ACC112 (cell line): ENCODE measurements around the gene RNF144A.

Experiments used
- H2AFZ ChIP-seq: fragments of 200-600 bp; sonication (generic); one replicate; pipeline ENCODE4 v1.6.0; 2017; ENCODE audit warnings: antibody characterized with exemption, low read length; ENCODE audit not compliant: unreplicated experiment
- H3K27ac ChIP-seq: fragments of 200-600 bp; sonication (generic); 2 replicates; pipeline ENCODE4 v1.5.1; 2014; ENCODE audit warnings: low read depth, mild to moderate bottlenecking, antibody characterized with exemption, low read length, moderate library complexity
- H3K27me3 ChIP-seq: fragments of 200-600 bp; sonication (generic); 2 replicates; pipeline ENCODE4 v1.6.1; 2014; ENCODE audit warnings: mild to moderate bottlenecking, antibody characterized with exemption, low read length, moderate library complexity, mixed read lengths; ENCODE audit not compliant: insufficient read depth
- H3K36me3 ChIP-seq: fragments of 200-600 bp; sonication (generic); 2 replicates; pipeline ENCODE4 v1.6.1; 2016; ENCODE audit warnings: mild to moderate bottlenecking, antibody characterized with exemption, low read length, moderate library complexity, mixed read lengths; ENCODE audit not compliant: insufficient read depth
- H3K4me1 ChIP-seq: fragments of 200-600 bp; sonication (generic); one replicate; pipeline ENCODE4 v1.6.1; 2016; ENCODE audit warnings: low read length, mixed read lengths; ENCODE audit not compliant: insufficient read depth, unreplicated experiment, control insufficient read depth
- H3K4me3 ChIP-seq: fragments of 200-600 bp; sonication (generic); 2 replicates; pipeline ENCODE4 v1.5.1; 2014; ENCODE audit warnings: mild to moderate bottlenecking, low read depth, low read length
- H3K79me2 ChIP-seq: fragments of 200-600 bp; sonication (generic); one replicate; pipeline ENCODE4 v1.6.0; 2016; ENCODE audit warnings: low read length; ENCODE audit not compliant: control insufficient read depth, unreplicated experiment, insufficient read depth

RNF144A gene

DNA sequence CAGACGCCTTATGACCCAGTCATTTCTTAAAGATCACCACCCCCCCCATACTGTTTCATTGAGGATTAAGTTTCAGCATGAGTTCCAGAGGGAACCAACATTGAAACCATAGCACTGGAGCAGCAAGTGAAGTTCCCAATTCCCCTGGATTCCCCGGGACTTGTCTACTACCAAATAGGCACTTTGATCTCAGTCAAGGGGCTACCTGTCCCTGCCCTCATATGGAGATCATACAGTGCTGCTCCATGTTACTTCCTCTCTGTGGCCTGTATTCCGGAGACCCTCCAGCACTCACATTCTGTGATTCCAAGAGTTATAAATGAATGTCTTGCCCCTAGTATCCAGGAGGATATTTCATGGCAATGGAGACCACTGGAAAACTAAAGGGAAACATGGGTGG is 42.5 kb downstream of the RNF144A start:
- no peaks in the 10 kb centered on the region for H3K79me2 ChIP-seq
- H3K4me1 ChIP-seq = peaks cover 10% of the 10 kb centered on the region
- no peak overlapping the region for H3K4me3 ChIP-seq
- no peak overlapping the region for H3K27ac ChIP-seq
- H3K27me3 ChIP-seq = no peaks in the 10 kb centered on the region
- no peaks in the 10 kb centered on the region for H3K36me3 ChIP-seq
- H2AFZ ChIP-seq = no peak overlapping the region

- Histone ChIP-seq H3K27me3 (no peaks in the 10 kb centered on the region), H3K79me2 (no peaks in the 10 kb centered on the region), H3K4me3 (no peak overlapping the region), H3K36me3 (no peaks in the 10 kb centered on the region), H3K27ac (no peak overlapping the region), H2AFZ (no peak overlapping the region), H3K4me1 (peaks cover 6% of the 10 kb centered on the region)
Observed at GRCh38 chr2:6960659-6961058, 43.4 kb downstream of the RNF144A start.

GRCh38 chr2:6963727-6964126 is 46.5 kb downstream of the RNF144A start:
- no peak overlapping the region for H3K4me3 ChIP-seq
- no peak overlapping the region for H2AFZ ChIP-seq
- H3K36me3 ChIP-seq = no peaks in the 10 kb centered on the region
- H3K27me3 ChIP-seq = no peaks in the 10 kb centered on the region
- H3K4me1 ChIP-seq = no peaks in the 10 kb centered on the region
- no peak overlapping the region for H3K27ac ChIP-seq
- no peaks in the 10 kb centered on the region for H3K79me2 ChIP-seq

DNA sequence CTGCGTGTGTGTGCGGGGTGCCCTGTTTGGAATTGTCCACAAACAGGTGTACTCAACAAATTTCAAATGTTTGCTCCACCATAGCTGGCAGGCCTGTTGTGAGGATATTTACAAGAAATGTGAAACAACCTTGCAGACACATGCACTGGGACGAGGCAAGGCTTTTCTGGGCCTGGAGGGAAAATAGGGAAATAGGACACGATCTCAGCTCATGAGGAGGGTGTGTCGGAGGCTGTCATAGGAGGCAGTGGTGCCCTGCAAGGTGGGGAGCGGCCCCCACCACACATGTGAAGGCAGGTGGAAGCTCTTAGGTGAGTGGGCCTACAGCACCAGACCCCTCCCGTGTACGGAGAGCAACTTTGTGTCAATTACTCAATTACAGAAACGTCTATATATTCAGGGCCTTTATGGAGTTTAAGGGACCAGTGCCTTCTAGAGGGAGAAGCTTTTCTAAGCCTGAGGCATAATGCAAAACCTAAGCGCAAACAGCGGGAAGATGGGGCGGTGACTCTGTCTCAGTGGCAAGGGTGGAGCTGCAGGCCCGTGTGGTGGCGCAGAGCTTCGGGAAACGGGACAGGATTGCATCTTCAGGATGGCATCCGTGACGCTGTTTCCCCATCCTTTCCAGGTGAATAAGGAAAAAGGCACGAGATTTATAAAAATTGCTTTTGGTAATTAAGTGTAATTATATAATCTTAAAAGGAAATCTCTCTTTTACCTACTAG is 48.0 kb downstream of the RNF144A start:
- Histone ChIP-seq H3K27ac (no peak overlapping the region), H3K79me2 (no peaks in the 10 kb centered on the region), H2AFZ (no peak overlapping the region), H3K36me3 (no peaks in the 10 kb centered on the region), H3K27me3 (no peaks in the 10 kb centered on the region), H3K4me1 (no peaks in the 10 kb centered on the region), H3K4me3 (no peak overlapping the region)

DNA sequence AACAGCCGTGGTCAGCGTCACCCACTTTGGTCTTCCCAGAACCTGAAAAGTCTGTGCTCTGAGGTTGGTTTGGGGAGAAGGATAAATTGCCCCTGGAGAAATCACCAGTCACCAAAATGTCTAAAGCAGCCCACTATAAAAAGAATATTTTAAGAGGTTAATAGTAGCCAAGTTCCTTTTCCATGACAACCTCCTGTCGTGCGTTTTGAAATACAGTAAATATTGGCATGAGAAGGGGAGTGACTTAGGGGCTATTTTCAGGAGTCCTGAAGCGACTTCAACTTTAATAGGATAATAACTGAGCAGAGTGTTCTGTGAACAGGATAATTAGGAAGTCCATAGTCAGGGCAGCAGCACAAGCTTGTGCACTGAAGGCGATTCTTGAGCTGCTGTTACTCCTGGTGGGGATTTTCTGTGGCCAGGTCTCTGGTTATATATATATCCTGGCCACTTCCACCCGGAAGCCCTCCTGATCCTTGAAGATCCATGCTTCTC is 49.3 kb downstream of the RNF144A start:
- no peaks in the 10 kb centered on the region for H3K79me2 ChIP-seq

GRCh38 chr2:6967301-6967700 is 50.1 kb downstream of the RNF144A start:
- H3K79me2 ChIP-seq = no peaks in the 10 kb centered on the region
- H3K4me3 ChIP-seq = no peak overlapping the region
- H2AFZ ChIP-seq = no peak overlapping the region
- H3K27ac ChIP-seq = no peak overlapping the region
- no peaks in the 10 kb centered on the region for H3K36me3 ChIP-seq
- no peaks in the 10 kb centered on the region for H3K27me3 ChIP-seq
- no peaks in the 10 kb centered on the region for H3K4me1 ChIP-seq

More for the DNA sequence above, 49.3 kb downstream of the RNF144A start:
- Histone ChIP-seq H3K4me1 (no peaks in the 10 kb centered on the region), H3K27ac (no peak overlapping the region), H2AFZ (no peak overlapping the region), H3K4me3 (no peak overlapping the region), H3K36me3 (no peaks in the 10 kb centered on the region), H3K27me3 (no peaks in the 10 kb centered on the region)

GRCh38 chr2:6968319-6969100 is 51.3 kb downstream of the RNF144A start:
- Histone ChIP-seq H3K4me1 (no peaks in the 10 kb centered on the region), H3K27me3 (no peaks in the 10 kb centered on the region), H3K79me2 (no peaks in the 10 kb centered on the region), H3K4me3 (no peak overlapping the region), H2AFZ (no peak overlapping the region), H3K27ac (no peak overlapping the region), H3K36me3 (no peaks in the 10 kb centered on the region)

- Histone ChIP-seq H2AFZ (no peak overlapping the region), H3K79me2 (no peaks in the 10 kb centered on the region), H3K4me3 (no peak overlapping the region), H3K4me1 (peaks cover 3% of the 10 kb centered on the region), H3K36me3 (no peaks in the 10 kb centered on the region), H3K27ac (no peak overlapping the region), H3K27me3 (no peaks in the 10 kb centered on the region)
Observed at GRCh38 chr2:6970551-6970950, 53.3 kb downstream of the RNF144A start.

GRCh38 chr2:6970976-6971480 is 53.8 kb downstream of the RNF144A start:
- Histone ChIP-seq H3K4me3 (no peak overlapping the region), H3K27ac (no peak overlapping the region), H3K79me2 (no peaks in the 10 kb centered on the region), H3K27me3 (no peaks in the 10 kb centered on the region), H3K36me3 (no peaks in the 10 kb centered on the region), H3K4me1 (peaks cover 7% of the 10 kb centered on the region), H2AFZ (no peak overlapping the region)

- no peak overlapping the region for H2AFZ ChIP-seq
- H3K4me1 ChIP-seq = peaks cover 10% of the 10 kb centered on the region
- no peaks in the 10 kb centered on the region for H3K36me3 ChIP-seq
- no peaks in the 10 kb centered on the region for H3K27me3 ChIP-seq
- no peak overlapping the region for H3K4me3 ChIP-seq
- H3K27ac ChIP-seq = no peak overlapping the region
- no peaks in the 10 kb centered on the region for H3K79me2 ChIP-seq
Observed at GRCh38 chr2:6971502-6971901, 54.3 kb downstream of the RNF144A start.
